GM12874 (cell line): ENCODE measurements around the gene MAK.

Experiments used
- TF ChIP-seq, protein P1 (sequence below): IDR thresholded peaks from 2 replicates; pipeline ENCODE4 v1.5.1; 2011; ENCODE audit warnings: low read depth, mild to moderate bottlenecking, control low read depth, low read length, moderate library complexity; ENCODE audit not compliant: insufficient read depth

MAK gene

DNA sequence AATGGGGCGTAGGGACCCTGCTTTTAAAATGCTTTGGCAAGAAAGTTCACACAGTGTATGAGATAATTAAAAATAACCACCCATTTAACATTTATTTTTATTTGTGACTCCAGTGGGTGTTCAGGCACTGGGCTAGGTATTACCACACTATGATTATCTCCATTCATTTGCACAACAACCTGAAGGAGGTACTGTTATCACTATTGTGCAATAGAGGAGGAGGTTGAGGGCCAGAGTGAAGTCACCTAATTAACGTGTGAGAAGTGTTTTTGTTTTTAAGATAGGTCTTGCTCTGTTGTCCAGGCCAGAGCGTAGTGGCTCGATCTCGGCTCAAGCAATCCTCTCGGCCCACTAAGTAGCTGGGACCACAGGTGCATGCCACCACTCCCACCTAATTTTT lies 29.2 kb downstream of the MAK start:
- TF ChIP-seq, protein P1, sequence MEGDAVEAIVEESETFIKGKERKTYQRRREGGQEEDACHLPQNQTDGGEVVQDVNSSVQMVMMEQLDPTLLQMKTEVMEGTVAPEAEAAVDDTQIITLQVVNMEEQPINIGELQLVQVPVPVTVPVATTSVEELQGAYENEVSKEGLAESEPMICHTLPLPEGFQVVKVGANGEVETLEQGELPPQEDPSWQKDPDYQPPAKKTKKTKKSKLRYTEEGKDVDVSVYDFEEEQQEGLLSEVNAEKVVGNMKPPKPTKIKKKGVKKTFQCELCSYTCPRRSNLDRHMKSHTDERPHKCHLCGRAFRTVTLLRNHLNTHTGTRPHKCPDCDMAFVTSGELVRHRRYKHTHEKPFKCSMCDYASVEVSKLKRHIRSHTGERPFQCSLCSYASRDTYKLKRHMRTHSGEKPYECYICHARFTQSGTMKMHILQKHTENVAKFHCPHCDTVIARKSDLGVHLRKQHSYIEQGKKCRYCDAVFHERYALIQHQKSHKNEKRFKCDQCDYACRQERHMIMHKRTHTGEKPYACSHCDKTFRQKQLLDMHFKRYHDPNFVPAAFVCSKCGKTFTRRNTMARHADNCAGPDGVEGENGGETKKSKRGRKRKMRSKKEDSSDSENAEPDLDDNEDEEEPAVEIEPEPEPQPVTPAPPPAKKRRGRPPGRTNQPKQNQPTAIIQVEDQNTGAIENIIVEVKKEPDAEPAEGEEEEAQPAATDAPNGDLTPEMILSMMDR, result no peak

DNA sequence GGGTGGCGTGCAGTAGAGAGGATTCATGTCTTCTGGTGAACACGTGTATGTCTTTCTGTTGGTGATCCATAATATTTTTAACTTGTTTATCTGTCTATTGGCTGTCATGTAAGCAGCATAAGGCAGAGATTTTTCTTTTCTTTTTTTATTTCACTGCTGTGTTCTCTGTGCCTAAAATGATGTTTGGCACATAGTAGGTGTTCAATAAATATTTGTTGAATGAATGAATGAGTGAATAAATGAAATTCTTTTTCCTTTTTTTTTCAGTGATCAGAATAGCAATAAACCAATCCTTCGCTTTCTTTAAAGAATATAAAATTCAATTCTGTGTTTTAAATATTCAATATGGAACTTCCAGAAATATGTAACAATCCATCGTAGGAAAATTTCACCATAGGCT lies 30.0 kb downstream of the MAK start:
- TF ChIP-seq, protein P1, result no peak

DNA sequence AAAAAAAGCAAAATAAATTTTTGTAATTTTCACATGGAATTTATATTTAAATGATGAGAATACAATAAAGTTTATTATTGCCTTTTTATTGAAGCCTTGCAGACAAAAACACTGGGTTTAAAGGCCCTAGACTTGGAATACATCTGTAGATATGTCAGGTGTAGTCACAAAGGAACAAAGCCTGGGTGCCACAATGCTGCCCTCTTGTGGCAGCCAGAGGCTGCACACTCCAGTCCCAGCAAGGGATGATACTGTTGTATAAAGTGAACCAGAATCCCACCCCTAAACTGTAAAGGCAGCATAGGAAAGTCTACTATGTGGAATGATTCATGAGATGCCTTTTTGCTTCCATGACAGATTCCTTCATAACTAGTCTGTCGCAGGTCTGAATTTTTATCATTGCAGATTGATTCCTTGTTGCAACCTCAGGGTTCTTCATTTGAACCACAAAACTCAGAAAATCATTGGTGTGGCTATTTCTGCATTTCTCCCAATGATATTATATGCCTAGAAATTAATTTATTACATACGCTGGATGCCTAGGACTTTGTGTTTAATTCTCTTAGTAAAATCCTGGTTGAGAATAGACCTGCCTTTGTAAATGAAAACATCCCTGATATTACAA lies 37.0 kb downstream of the MAK start:
- TF ChIP-seq, protein P1, result peak; percentile 91

DNA sequence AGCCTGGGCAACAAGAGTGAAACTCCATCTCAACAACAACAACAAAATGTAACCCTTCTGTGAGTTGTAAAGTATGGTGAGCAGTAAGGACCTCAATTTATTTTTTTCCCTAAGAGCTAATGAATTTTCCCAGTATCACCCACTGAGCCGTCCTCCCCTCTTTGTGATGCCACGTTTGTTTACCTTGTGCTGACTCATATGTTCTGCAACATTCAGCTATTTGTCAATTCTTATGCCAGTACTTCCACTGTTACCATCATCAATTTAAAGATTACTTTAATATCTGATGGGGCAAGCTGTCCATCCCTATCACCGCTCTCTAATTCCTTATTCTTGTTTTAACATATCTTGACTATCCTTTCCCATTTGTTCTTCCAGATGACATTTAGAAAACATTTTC lies 37.5 kb downstream of the MAK start:
- TF ChIP-seq, protein P1, result no peak

DNA sequence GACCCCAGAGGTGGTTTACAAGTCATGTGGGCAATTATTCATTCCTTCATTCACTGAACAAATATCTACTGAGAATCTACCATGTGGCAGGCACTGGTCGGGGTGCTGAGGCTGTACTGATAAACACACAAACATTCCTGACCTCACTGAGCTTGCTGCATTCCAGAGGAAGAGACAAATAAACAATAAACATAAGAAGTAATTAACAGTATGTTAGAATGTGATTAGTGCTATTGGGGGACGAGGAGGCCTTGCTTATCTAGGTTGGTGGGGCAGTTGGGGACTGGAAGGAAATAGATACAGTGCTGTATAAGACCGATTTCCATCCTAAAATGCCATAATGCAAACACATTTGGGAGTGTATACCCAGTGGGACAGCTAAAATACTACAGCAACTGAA lies 44.1 kb downstream of the MAK start:
- TF ChIP-seq, protein P1, result no peak

DNA sequence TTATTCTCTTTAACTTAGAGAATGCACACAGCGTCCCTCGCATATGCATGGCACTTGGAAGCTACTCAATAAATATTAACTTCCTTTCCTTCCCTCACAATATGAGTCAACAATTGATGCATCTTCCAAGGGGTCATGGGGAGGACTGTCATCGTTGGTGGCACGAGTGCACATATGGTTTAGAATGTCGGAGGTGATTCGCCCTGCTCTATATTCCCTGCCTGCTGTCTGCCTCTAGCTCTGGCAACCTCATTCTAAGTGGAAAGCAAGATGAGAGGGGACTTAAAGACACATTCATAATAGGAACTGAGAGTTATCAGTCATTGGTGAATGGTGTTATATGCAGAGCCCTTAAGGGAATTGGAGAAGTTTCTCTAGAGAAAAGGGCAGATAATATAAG lies 44.6 kb downstream of the MAK start:
- TF ChIP-seq, protein P1, result no peak

DNA sequence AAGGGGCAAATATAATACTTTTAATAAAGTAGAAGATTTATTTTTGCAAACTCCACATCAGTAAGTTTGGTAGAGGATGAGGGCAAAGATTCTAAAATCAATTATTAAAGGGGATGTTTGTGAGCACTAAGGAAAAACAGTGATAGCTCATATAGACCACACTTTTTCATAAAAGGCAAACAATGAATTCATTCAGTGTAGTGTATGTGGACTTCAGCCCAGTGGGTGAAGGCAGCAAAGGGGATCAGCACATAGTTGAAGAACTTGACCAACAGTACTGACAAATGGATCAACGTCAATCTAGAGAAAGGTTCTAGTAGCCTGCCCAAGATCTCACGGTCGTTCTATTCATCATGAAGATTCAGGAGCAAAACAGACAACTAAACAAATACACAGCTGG lies 45.3 kb downstream of the MAK start:
- TF ChIP-seq, protein P1, result no peak

DNA sequence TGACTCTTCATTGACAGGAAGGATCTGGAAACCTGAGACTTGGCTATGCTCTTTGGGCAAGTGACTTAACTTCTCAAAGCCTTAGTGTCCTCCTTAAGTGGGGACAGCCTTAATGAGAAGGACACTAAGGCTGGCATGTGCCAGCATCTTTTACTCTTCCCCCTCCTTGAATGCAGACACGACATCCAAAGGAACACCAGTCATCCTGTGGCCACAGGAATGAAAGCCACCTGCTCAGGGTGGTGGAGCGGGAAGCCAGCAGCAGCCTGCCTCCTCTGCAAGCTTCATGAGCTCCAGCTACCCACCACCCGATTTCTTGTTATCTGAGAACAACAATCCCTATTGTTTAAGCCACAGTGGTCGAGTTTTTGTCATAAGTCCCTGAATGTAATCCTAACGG lies 46.2 kb downstream of the MAK start:
- TF ChIP-seq, protein P1, result no peak
